ENCODE results near the gene FKBP14.

The FKBP14 gene

DNA sequence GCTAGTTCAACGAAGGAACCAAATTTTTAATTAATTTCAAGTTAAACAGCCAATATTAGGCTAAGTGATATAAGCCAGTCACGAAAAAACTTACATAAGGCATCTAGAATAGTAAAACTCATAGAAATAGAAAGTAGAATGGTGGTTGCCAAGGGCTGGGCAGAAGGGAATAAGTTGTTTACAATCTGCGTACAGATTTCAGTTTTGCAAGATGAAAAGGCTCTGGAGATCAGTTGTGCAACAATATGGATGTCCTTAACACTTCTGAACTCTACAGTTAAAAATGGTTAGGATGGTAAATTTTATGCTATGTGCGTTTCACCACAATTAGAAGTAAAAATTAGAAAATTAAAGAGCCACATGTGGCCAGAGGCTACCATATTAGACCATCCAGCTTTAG, 50.2 kb downstream of the FKBP14 start:
- no peak overlapping the region for H3K4me3 ChIP-seq (replicated peaks in 1 of 2; ENCODE audit: low read depth in 2 of 2, low read length in 2 of 2)
- DNase-seq (ENCODE audit: low read depth in 2 of 2): peak; percentile 22 to 61
- TF ChIP-seq, protein P1, sequence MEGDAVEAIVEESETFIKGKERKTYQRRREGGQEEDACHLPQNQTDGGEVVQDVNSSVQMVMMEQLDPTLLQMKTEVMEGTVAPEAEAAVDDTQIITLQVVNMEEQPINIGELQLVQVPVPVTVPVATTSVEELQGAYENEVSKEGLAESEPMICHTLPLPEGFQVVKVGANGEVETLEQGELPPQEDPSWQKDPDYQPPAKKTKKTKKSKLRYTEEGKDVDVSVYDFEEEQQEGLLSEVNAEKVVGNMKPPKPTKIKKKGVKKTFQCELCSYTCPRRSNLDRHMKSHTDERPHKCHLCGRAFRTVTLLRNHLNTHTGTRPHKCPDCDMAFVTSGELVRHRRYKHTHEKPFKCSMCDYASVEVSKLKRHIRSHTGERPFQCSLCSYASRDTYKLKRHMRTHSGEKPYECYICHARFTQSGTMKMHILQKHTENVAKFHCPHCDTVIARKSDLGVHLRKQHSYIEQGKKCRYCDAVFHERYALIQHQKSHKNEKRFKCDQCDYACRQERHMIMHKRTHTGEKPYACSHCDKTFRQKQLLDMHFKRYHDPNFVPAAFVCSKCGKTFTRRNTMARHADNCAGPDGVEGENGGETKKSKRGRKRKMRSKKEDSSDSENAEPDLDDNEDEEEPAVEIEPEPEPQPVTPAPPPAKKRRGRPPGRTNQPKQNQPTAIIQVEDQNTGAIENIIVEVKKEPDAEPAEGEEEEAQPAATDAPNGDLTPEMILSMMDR (IDR thresholded peaks at IDR 0.05; ENCODE audit: low read depth, low read length): no peak

DNA sequence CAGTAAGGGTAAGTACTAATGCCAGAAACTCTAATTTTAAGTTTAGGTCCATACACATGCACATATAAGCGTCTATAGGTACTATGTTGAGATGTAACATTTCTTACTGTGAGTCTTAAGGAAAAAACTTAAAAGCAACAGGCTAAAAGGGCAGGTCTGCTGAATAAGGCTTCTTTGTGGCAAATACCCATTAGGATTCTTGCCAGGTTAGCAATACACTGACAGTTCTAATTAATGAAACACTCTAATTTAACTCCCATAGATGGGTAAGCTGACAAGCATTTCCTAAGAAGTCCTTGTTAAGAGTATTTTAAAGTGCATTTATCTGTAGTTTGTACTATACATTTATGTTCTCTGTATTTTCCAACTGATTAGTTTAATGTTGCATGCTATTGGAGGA, 50.9 kb downstream of the FKBP14 start:
- no peak overlapping the region for H3K4me3 ChIP-seq (replicated peaks in 1 of 2; ENCODE audit: low read depth in 2 of 2, low read length in 2 of 2)
- TF ChIP-seq, protein P1 (IDR thresholded peaks at IDR 0.05; ENCODE audit: low read depth, low read length): no peak
- no peak for DNase-seq (ENCODE audit: low read depth in 2 of 2)

DNA sequence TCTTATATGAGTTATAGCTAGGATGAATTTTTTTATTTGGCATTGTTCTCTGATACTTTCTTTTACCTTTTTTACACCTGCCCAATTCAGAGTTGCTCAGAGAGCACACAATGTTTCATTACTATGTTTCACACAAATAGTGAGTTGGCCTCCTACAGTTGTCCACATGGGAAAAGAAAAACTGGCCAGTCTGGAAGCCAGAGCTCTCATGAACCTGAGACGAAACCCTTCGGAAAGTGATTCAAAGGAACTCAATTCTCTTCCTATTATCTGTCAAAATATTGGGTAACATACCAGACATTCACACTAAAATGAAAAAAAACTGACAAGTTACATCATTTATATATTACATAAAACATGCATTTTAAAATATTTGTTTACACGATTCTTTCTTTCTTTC, 52.2 kb downstream of the FKBP14 start:
- DNase-seq (ENCODE audit: low read depth in 2 of 2): no peak
- TF ChIP-seq, protein P1 (IDR thresholded peaks at IDR 0.05; ENCODE audit: low read depth, low read length): no peak
- no peak overlapping the region for H3K4me3 ChIP-seq (replicated peaks in 1 of 2; ENCODE audit: low read depth in 2 of 2, low read length in 2 of 2)

DNA sequence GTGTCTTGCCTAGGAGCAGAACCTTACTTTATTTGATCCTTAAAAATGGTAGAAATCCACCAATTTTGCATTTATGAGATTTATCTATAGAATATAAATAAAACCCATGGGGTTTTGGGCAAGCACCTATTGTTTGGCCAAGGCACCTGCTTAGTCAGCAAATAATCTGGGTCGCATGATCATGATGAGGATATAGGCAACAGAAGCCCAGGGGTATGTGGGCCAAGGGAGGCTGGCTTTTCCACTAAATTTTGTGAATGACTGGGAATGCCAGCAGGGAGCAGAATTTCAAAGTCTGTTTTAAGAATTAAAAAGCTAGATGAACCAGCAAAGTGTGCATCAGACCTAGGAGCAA, 54.2 kb downstream of the FKBP14 start:
- no peak for DNase-seq (ENCODE audit: low read depth in 2 of 2)
- TF ChIP-seq, protein P1 (IDR thresholded peaks at IDR 0.05; ENCODE audit: low read depth, low read length): no peak
- no peak overlapping the region for H3K4me3 ChIP-seq (replicated peaks in 1 of 2; ENCODE audit: low read depth in 2 of 2, low read length in 2 of 2)

DNA sequence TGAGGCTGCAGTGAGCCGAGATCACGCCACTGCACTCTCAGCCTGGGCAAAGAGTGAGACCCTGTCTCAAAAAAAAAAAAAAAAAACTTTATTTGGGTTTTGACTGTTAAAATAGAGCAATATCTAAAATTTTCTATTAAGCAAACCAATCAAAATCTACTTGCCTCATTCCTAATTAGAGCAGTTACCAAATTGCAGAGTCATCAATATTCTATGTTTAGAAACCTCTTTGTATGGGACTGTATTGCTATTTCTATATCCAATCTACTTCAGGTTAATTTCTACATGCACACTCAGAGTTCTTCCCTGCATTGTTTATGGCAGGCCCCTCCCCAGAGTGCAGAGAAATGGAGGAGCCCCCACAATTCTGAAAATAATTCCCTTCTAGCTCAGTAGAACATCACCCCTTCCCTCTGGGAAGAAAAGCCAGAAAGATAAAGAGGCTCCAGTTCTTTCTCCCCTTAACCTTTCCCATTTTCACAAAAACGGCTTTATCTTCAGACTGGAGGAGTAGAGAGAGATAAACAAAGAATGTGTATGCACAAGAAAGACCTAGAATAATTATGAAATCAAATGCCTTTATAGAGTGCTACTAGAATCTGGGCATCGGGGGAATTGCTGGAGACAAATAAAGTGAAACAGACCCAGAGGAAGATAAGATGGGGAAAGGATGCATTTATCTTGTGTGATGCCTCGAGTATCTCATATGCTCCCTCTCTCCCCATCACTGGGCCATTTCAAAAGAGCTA, 54.8 kb downstream of the FKBP14 start:
- DNase-seq (ENCODE audit: low read depth in 2 of 2): peak in 1 of 2 donors; percentile 41
- TF ChIP-seq, protein P1 (IDR thresholded peaks at IDR 0.05; ENCODE audit: low read depth, low read length): no peak
- H3K4me3 ChIP-seq (replicated peaks in 1 of 2; ENCODE audit: low read depth in 2 of 2, low read length in 2 of 2): no peak overlapping the region

DNA sequence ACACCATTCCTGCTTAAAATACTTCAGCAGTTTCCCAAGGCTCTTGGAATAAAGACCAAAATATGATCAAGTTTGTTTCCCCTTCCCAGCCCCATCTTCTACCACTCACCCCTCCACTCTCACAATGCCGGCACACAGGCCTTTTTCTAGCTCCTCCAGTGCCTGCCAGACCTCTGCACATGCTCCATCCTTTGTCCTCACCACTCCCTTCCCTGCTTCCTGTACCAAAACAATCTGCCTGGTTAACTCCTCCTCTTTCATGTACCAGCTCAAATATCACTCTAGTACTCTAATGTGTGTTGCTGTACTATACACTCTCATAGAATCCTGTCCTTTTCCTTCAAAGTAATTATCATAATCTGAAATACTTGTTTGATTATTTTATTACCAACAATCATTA, 56.3 kb downstream of the FKBP14 start:
- H3K4me3 ChIP-seq (replicated peaks in 1 of 2; ENCODE audit: low read depth in 2 of 2, low read length in 2 of 2): no peak overlapping the region
- TF ChIP-seq, protein P1 (IDR thresholded peaks at IDR 0.05; ENCODE audit: low read depth, low read length): no peak
- no peak for DNase-seq (ENCODE audit: low read depth in 2 of 2)

DNA sequence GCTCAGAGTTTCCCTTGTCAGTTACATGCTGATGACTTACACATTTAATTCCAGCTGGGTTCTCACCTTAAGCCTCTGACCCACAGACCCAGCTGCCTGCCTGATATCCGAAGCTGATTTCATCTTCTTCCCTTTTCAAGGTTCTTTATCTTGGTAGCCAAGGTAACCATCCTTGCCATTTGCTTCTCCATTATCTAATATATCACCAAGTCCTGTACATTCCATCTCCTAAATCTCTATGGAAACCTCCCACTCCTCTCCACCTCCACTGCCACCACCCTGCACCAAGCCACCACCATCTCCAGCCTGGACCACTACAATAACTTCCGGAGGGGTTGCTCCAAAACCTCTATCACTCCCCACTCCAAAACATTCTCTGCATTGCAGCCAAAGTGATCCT, 56.8 kb downstream of the FKBP14 start:
- TF ChIP-seq, protein P1 (IDR thresholded peaks at IDR 0.05; ENCODE audit: low read depth, low read length): no peak
- no peak overlapping the region for H3K4me3 ChIP-seq (replicated peaks in 1 of 2; ENCODE audit: low read depth in 2 of 2, low read length in 2 of 2)
- DNase-seq (ENCODE audit: low read depth in 2 of 2): no peak
